COLO668 (cell line): ENCODE measurements around the gene PPP6R2.
"Not testable (repeated sequence)": the region's sequence is repeated elsewhere in the genome, so short reads cannot be mapped to it uniquely, and the experiment has no call there.

Experiments
- DNase-seq: peaks from one replicate; lab custom pipeline; 2025; ENCODE audit not compliant: unreplicated experiment; lab: John Stamatoyannopoulos, UW

The PPP6R2 gene

GRCh38 chr22:50397371-50398060 lies 54.4 kb downstream of the PPP6R2 start:
- DNase-seq: not testable (repeated sequence)

- DNase-seq: no peak
These were observed 55.9 kb downstream of the PPP6R2 start for GRCh38 chr22:50398831-50399648.

- peak; percentile 24 for DNase-seq
These were observed 56.7 kb downstream of the PPP6R2 start for GRCh38 chr22:50399751-50400331.

GRCh38 chr22:50400406-50400805 lies 57.3 kb downstream of the PPP6R2 start:
- no peak for DNase-seq

- no peak for DNase-seq
These were observed 57.8 kb downstream of the PPP6R2 start for GRCh38 chr22:50400931-50401330.

GRCh38 chr22:50401907-50402306 lies 58.8 kb downstream of the PPP6R2 start:
- no peak for DNase-seq

GRCh38 chr22:50403701-50404101 lies 60.6 kb downstream of the PPP6R2 start:
- no peak for DNase-seq

GRCh38 chr22:50406416-50407170 lies 63.5 kb downstream of the PPP6R2 start:
- no peak for DNase-seq

- DNase-seq: no peak
These were observed 65.2 kb downstream of the PPP6R2 start for GRCh38 chr22:50408311-50408710.

- DNase-seq: not testable (repeated sequence)
These were observed 65.8 kb downstream of the PPP6R2 start for GRCh38 chr22:50408954-50409353.

GRCh38 chr22:50414476-50415248 lies 71.5 kb downstream of the PPP6R2 start:
- no peak for DNase-seq

GRCh38 chr22:50415426-50415825 lies 72.3 kb downstream of the PPP6R2 start:
- no peak for DNase-seq

- no peak for DNase-seq
These were observed 73.9 kb downstream of the PPP6R2 start for GRCh38 chr22:50416996-50417395.

- DNase-seq: no peak
These were observed 74.5 kb downstream of the PPP6R2 start for GRCh38 chr22:50417411-50418210.

GRCh38 chr22:50418624-50419023 lies 75.5 kb downstream of the PPP6R2 start:
- DNase-seq: no peak

- no peak for DNase-seq
These were observed 76.0 kb downstream of the PPP6R2 start for GRCh38 chr22:50419116-50419515.

- no peak for DNase-seq
These were observed 76.9 kb downstream of the PPP6R2 start for GRCh38 chr22:50420015-50420414.

GRCh38 chr22:50420581-50420980 lies 77.5 kb downstream of the PPP6R2 start:
- no peak for DNase-seq

- no peak for DNase-seq
These were observed 78.9 kb downstream of the PPP6R2 start for GRCh38 chr22:50422046-50422445.
